B cell (primary cell): Measurements from ENCODE around the gene SLC9A6. TPM values are rescaled to one million over a fixed set of nuclear protein-coding genes. Genes with fewer than 3 reads are reported as not detected.
A peak's percentile ranks its signal among the peaks of the same experiment; 100 is the strongest.

ENCODE experiments used
- ATAC-seq: fragments of 200-7000 bp; cut with Tn5 transposase; one replicate; pipeline ENCODE4 v1.10.0; 2021; ENCODE audit warnings: low read depth, mild to moderate bottlenecking, moderate number of reproducible peaks, moderate library complexity
- CTCF ChIA-PET: fragments of 350-600 bp; sonication (Branson Sonifier 250); formaldehyde crosslinking; loops from one replicate; lab custom pipeline; 2021; ENCODE audit warnings: antibody characterized with exemption, inconsistent platforms; lab: Charles Lee
- POLR2A ChIA-PET: fragments of 350-600 bp; sonication (Branson Sonifier 250); formaldehyde crosslinking; loops from one replicate; lab custom pipeline; 2021; ENCODE audit warnings: antibody characterized with exemption; lab: Charles Lee
- DNase-seq: peaks from one replicate; pipeline ENCODE4 v3.0.0; 2013
- H2AFZ ChIP-seq: 2 replicates; pipeline ENCODE4 v1.6.1; 2012; ENCODE audit warnings: mild to moderate bottlenecking, low read depth, low read length; ENCODE audit not compliant: insufficient read depth, poor library complexity, severe bottlenecking
- H3K27ac ChIP-seq, 2 donors: 1 replicate in 1 of 2; 2 replicates in 1 of 2; pipeline ENCODE4 v1.5.1; 2012 to 2013; ENCODE audit warnings: low read length in 2 of 2, mild to moderate bottlenecking in 2 of 2, moderate library complexity in 1 of 2
- H3K27me3 ChIP-seq, 4 experiments: fragments of 200-600 bp in 1 of 4; sonication (generic) in 1 of 4; replicated peaks in 1 of 4; 1 replicate in 2 of 4; 2 replicates in 2 of 4; pipeline versions ENCODE4 v1.6.1 to v1.7.0; 2013 to 2016; ENCODE audit warnings: low read length in 3 of 4, mild to moderate bottlenecking in 2 of 4, mixed read lengths in 1 of 4, moderate library complexity in 1 of 4; ENCODE audit not compliant: insufficient read depth in 4 of 4, control insufficient read depth in 3 of 4; ENCODE audit errors: control extremely low read depth in 1 of 4
- H3K36me3 ChIP-seq, 2 experiments: replicated peaks in 1 of 2; 1 replicate in 1 of 2; 2 replicates in 1 of 2; pipeline versions ENCODE4 v1.6.1 to v1.7.1; 2013; ENCODE audit warnings: low read length in 1 of 2; ENCODE audit not compliant: insufficient read depth in 2 of 2, control insufficient read depth in 1 of 2; ENCODE audit errors: control extremely low read depth in 1 of 2, extremely low read depth in 1 of 2
- H3K4me1 ChIP-seq, 2 donors: fragments of 200-600 bp in 1 of 2; sonication (generic) in 1 of 2; 1 replicate in 1 of 2; 2 replicates in 1 of 2; pipeline versions ENCODE4 v1.5.1 to v1.6.1; 2013 to 2017; ENCODE audit warnings: low read length in 2 of 2; ENCODE audit not compliant: control insufficient read depth in 2 of 2, insufficient read depth in 2 of 2
- H3K4me2 ChIP-seq: replicated peaks from 2 replicates; pipeline ENCODE3; 2012; ENCODE audit warnings: mild to moderate bottlenecking, low read depth, low read length; ENCODE audit not compliant: poor library complexity, severe bottlenecking
- H3K4me3 ChIP-seq, 5 experiments: fragments of 200-600 bp in 1 of 5; sonication (generic) in 1 of 5; 1 replicate in 3 of 5; 2 replicates in 2 of 5; pipeline versions ENCODE4 v1.5.1 to v1.7.0; 2011 to 2016; ENCODE audit warnings: low read length in 4 of 5, mild to moderate bottlenecking in 4 of 5, low read depth in 2 of 5, control low read depth in 1 of 5, moderate library complexity in 1 of 5; ENCODE audit not compliant: insufficient read depth in 1 of 5; ENCODE audit errors: control extremely low read depth in 1 of 5, extremely low read depth in 1 of 5
- H3K79me2 ChIP-seq: fragments of 200-600 bp; sonication (generic); one replicate; pipeline ENCODE4 v1.6.0; 2016; ENCODE audit warnings: low read length; ENCODE audit not compliant: control insufficient read depth, insufficient read depth
- H3K9ac ChIP-seq: fragments of 200-600 bp; sonication (generic); 2 replicates; pipeline ENCODE4 v1.6.1; 2017; ENCODE audit warnings: mild to moderate bottlenecking, low read length, moderate library complexity
- H3K9me3 ChIP-seq, 3 donors: one replicate each; pipeline versions ENCODE4 v1.6.1 to v1.7.1; 2013; ENCODE audit warnings: low read length in 2 of 3; ENCODE audit not compliant: control insufficient read depth in 2 of 3, insufficient read depth in 1 of 3; ENCODE audit errors: control extremely low read depth in 1 of 3
- H4K20me1 ChIP-seq: 2 replicates; pipeline ENCODE4 v1.6.0; 2012; ENCODE audit warnings: mild to moderate bottlenecking, low read length; ENCODE audit not compliant: insufficient read depth, control insufficient read depth, poor library complexity, severe bottlenecking
- H3K27ac Mint-ChIP-seq: one replicate; pipeline ENCODE4 v1.8.0; 2021; ENCODE audit warnings: mixed read lengths
- H3K27me3 Mint-ChIP-seq: one replicate; pipeline ENCODE4 v1.8.0; 2021; ENCODE audit warnings: mixed read lengths
- H3K4me1 Mint-ChIP-seq: one replicate; pipeline ENCODE4 v1.8.0; 2021; ENCODE audit warnings: mixed read lengths
- H3K4me3 Mint-ChIP-seq: one replicate; pipeline ENCODE4 v1.8.0; 2021; ENCODE audit warnings: mixed read lengths
- H3K9me3 Mint-ChIP-seq: one replicate; pipeline ENCODE4 v1.8.0; 2022; ENCODE audit warnings: mixed read lengths; ENCODE audit not compliant: insufficient read depth
- EZH2 ChIP-seq: IDR thresholded peaks from 2 replicates; pipeline ENCODE4 v1.6.1; 2012; ENCODE audit warnings: borderline replicate concordance, low read depth, mild to moderate bottlenecking, moderate library complexity, low read length; ENCODE audit not compliant: insufficient read depth, poor library complexity, severe bottlenecking
- WGBS: methylation state at CpG from one replicate; pipeline ENCODE4 v1.1.5; 2013; ENCODE audit warnings: missing lambda C conversion rate; ENCODE audit not compliant: insufficient coverage; 5-methylcytosine and 5-hydroxymethylcytosine counted together
- intact Hi-C: fragments of 100-400 bp; cut with micrococcal nuclease; formaldehyde crosslinking; loops from one replicate; pipeline ENCODE4 v1.10.0; 2022
- polyA plus RNA-seq: library from polyadenylated mRNA; depleted of rRNA; stranded (reverse); fragments of >200 nt; gene quantifications from 2 replicates; pipeline ENCODE4 v1.2.3, GENCODE V29; 2012
- total RNA-seq, 2 donors: library from RNA; stranded (reverse); fragments of 120-200 nt in 1 of 2; gene quantifications; 1 replicate in 1 of 2; 2 replicates in 1 of 2; pipeline versions ENCODE4 v1.2.3 to v1.2.4, GENCODE V29; 2013 to 2022
- TF ChIP-seq, protein P1 (sequence below): fragments of 200-600 bp; IDR thresholded peaks from one replicate; pipeline ENCODE4 v1.8.0; 2022; ENCODE audit warnings: antibody characterized with exemption, mild to moderate bottlenecking

Gene SLC9A6
- total and polyA plus RNA-seq, 2 donors (not counting 1 experiment from before 2014, with no cell fraction given), result 3.1 to 14.5 TPM

GRCh38 chrX:136028383-136028984 lies 43.2 kb downstream of the SLC9A6 start:
- ATAC-seq, result peak; percentile 24
- Mint-ChIP-seq H3K4me3 (no peak overlapping the region), H3K4me1 (no peaks in the 10 kb centered on the region), H3K27ac (no peak overlapping the region), H3K27me3 (no peaks in the 10 kb centered on the region), H3K9me3 (no peaks in the 10 kb centered on the region)
- Histone ChIP-seq H3K36me3 (peaks cover 0 to 9% of the 10 kb centered on the region in 2 experiments), H3K9me3 (no peaks in the 10 kb centered on the region), H3K27me3 (no peaks in the 10 kb centered on the region), H3K79me2 (no peaks in the 10 kb centered on the region), H3K9ac (no peak overlapping the region), H3K4me1 (no peaks in the 10 kb centered on the region), H4K20me1 (no peaks in the 10 kb centered on the region), H2AFZ (no peak overlapping the region), H3K4me2 (no peak overlapping the region), H3K4me3 (no peak overlapping the region), H3K27ac (no peak overlapping the region)
- intact Hi-C loops, result loop anchor here (1.0 to 2.0 kb wide), 5 partner anchors 135 to 896 kb away; no protein-coding TSS in a partner anchor
- ChIA-PET CTCF (interaction anchor here (0.5 to 9.9 kb wide), 28 partner anchors 11 to 1024 kb away, joined by 3 to 153 read pairs (median 4); no protein-coding TSS in a partner anchor), POLR2A (no interaction called here)
- TF ChIP-seq EZH2, result no peak
- TF ChIP-seq, protein P1, sequence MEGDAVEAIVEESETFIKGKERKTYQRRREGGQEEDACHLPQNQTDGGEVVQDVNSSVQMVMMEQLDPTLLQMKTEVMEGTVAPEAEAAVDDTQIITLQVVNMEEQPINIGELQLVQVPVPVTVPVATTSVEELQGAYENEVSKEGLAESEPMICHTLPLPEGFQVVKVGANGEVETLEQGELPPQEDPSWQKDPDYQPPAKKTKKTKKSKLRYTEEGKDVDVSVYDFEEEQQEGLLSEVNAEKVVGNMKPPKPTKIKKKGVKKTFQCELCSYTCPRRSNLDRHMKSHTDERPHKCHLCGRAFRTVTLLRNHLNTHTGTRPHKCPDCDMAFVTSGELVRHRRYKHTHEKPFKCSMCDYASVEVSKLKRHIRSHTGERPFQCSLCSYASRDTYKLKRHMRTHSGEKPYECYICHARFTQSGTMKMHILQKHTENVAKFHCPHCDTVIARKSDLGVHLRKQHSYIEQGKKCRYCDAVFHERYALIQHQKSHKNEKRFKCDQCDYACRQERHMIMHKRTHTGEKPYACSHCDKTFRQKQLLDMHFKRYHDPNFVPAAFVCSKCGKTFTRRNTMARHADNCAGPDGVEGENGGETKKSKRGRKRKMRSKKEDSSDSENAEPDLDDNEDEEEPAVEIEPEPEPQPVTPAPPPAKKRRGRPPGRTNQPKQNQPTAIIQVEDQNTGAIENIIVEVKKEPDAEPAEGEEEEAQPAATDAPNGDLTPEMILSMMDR, result peak; percentile 67
- peak; percentile 58 for DNase-seq

DNA sequence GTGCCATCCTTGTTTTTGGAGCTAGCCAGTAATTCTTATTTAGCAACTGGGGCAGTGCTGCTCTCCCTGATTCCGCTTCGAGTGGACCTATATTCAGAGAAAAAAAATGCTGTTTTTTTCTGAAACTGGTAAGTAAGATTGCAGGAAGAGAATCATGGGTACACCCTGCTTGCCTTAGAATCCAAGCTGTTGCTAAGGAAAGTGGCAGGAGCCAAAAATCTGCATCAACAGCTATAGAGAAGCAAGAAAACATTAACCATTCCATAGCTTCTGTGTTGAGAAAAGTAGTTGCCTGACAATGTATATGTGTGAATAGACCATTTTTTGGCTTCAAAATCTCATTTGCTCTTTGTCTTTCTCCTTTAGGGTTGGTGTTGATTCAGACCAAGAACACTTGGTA lies 44.5 kb downstream of the SLC9A6 start:
- Histone ChIP-seq H3K9ac (no peak overlapping the region), H3K36me3 (peaks cover 0 to 9% of the 10 kb centered on the region in 2 experiments), H3K27me3 (no peaks in the 10 kb centered on the region), H3K79me2 (no peaks in the 10 kb centered on the region), H3K4me2 (no peak overlapping the region), H3K4me3 (no peak overlapping the region), H4K20me1 (no peaks in the 10 kb centered on the region), H3K4me1 (no peaks in the 10 kb centered on the region), H2AFZ (no peak overlapping the region), H3K27ac (no peak overlapping the region), H3K9me3 (no peaks in the 10 kb centered on the region)
- WGBS, result no CpG with 5 or more reads among the region's 2 CpGs
- DNase-seq (no peak), ATAC-seq (no peak)
- intact Hi-C loops, result loop anchor here (2.0 kb wide), 3 partner anchors 179 to 895 kb away; no protein-coding TSS in a partner anchor
- Mint-ChIP-seq H3K4me3 (no peak overlapping the region), H3K27ac (no peak overlapping the region), H3K4me1 (no peaks in the 10 kb centered on the region), H3K27me3 (no peaks in the 10 kb centered on the region), H3K9me3 (no peaks in the 10 kb centered on the region)
- POLR2A ChIA-PET, result interaction anchor here (0.5 kb wide), 1 partner anchor 114 kb away, joined by 3 read pairs; no protein-coding TSS in a partner anchor
- CTCF ChIA-PET, result interaction anchor here (2.2 to 9.9 kb wide), 5 partner anchors 133 to 665 kb away, joined by 4 to 153 read pairs (median 34); no protein-coding TSS in a partner anchor
- TF ChIP-seq, protein P1, result no peak
- TF ChIP-seq EZH2, result no peak
